Gastroesophageal sphincter (tissue), 4 donors: Measurements from ENCODE around the gene CIT. TPM values are rescaled to one million over a fixed set of nuclear protein-coding genes. Genes with fewer than 3 reads are reported as not detected.
"Not testable (repeated sequence)": the region's sequence is repeated elsewhere in the genome, so short reads cannot be mapped to it uniquely, and the experiment has no call there.

Experiments used
- ATAC-seq: fragments of 150-250 bp; one replicate; pipeline ENCODE4 v1.9.1; 2016; ENCODE audit warnings: mild to moderate bottlenecking, moderate library complexity
- H3K27ac ChIP-seq, 4 donors: fragments of 200-600 bp; sonication (generic) in 3 of 4; 1 replicate in 3 of 4; 2 replicates in 1 of 4; pipeline ENCODE4 v1.5.1; 2016 to 2019
- H3K27me3 ChIP-seq: fragments of 200-600 bp; sonication (generic); one replicate; pipeline ENCODE4 v1.5.1; 2019
- H3K36me3 ChIP-seq, 2 donors: fragments of 200-600 bp; sonication (generic); one replicate each; pipeline ENCODE4 v1.5.1; 2019; ENCODE audit warnings: control low read depth in 1 of 2
- H3K4me1 ChIP-seq, 3 donors: fragments of 200-600 bp; sonication (generic); 1 replicate in 2 of 3; 2 replicates in 1 of 3; pipeline ENCODE4 v1.5.1; 2016 to 2019; ENCODE audit warnings: control low read depth in 2 of 3
- H3K4me3 ChIP-seq, 2 donors: fragments of 200-600 bp; sonication (generic); one replicate each; pipeline ENCODE4 v1.5.1; 2019; ENCODE audit warnings: mild to moderate bottlenecking in 1 of 2, moderate library complexity in 1 of 2
- H3K9me3 ChIP-seq, 3 donors: fragments of 200-600 bp; sonication (generic); one replicate each; pipeline ENCODE4 v1.5.1; 2017 to 2019; ENCODE audit warnings: control low read depth in 2 of 3
- CTCF ChIP-seq, 4 experiments: fragments of 200-600 bp in 2 of 4; fragments of 450-650 bp in 2 of 4; sonication (generic) in 1 of 4; IDR thresholded peaks; one replicate each; pipeline ENCODE4 v1.5.1; 2017 to 2019; ENCODE audit warnings: antibody characterized with exemption in 4 of 4, mild to moderate bottlenecking in 2 of 4, moderate library complexity in 2 of 4
- EP300 ChIP-seq: sonication (generic); formaldehyde crosslinking; IDR thresholded peaks from one replicate; pipeline ENCODE4 v1.6.1; 2017; ENCODE audit warnings: antibody characterized with exemption, mild to moderate bottlenecking
- POLR2A ChIP-seq, 2 donors: fragments of 450-650 bp; IDR thresholded peaks; one replicate each; pipeline ENCODE4 v1.6.1; 2017; ENCODE audit warnings: antibody characterized with exemption in 2 of 2, mild to moderate bottlenecking in 2 of 2, moderate library complexity in 1 of 2
- POLR2AphosphoS5 ChIP-seq: sonication (generic); formaldehyde crosslinking; IDR thresholded peaks from one replicate; pipeline ENCODE4 v1.6.1; 2017; ENCODE audit warnings: antibody characterized with exemption
- WGBS, 2 donors: methylation state at CpG; one replicate each; pipeline ENCODE4 v1.1.5; 2018; ENCODE audit warnings: low coverage in 1 of 2; 5-methylcytosine and 5-hydroxymethylcytosine counted together
- total RNA-seq, 4 donors: library from RNA; depleted of rRNA; stranded (reverse); fragments of >200 nt; gene quantifications; one replicate each; pipeline ENCODE4 v1.1.0, GENCODE V29; 2016

CIT gene
- total RNA-seq, 4 donors from 2014 or later, result 3.8 to 9.7 (median 6.6) TPM

- H3K27me3 ChIP-seq, result no peaks in the 10 kb centered on the region
- H3K27ac ChIP-seq, result no peak overlapping the region
- no peak overlapping the region for H3K4me3 ChIP-seq
- H3K4me1 ChIP-seq, result no peaks in the 10 kb centered on the region
- H3K36me3 ChIP-seq, result no peaks in the 10 kb centered on the region
- 63 to 75% methylated on average over 5 of the region's 5 CpGs for WGBS, 2 donors
- no peak for ATAC-seq
- TF ChIP-seq EP300 (no peak), POLR2A (IDR thresholded peaks at IDR 0.05) (no peak), CTCF (IDR thresholded peaks at IDR 0.05) (no peak), POLR2AphosphoS5 (no peak)
- H3K9me3 ChIP-seq, result no peaks in the 10 kb centered on the region
Measured at GRCh38 chr12:119660076-119660475, 217.0 kb downstream of the CIT start.

- Histone ChIP-seq H3K27me3 (no peaks in the 10 kb centered on the region), H3K4me3 (no peak overlapping the region), H3K36me3 (no peaks in the 10 kb centered on the region), H3K4me1 (no peaks in the 10 kb centered on the region), H3K27ac (no peak overlapping the region), H3K9me3 (peaks cover 0 to 3% (median 0%) of the 10 kb centered on the region in 3 donors)
- no peak for TF ChIP-seq POLR2A (IDR thresholded peaks at IDR 0.05)
- peak; percentile 55 to 85 (median 71) for TF ChIP-seq CTCF (IDR thresholded peaks at IDR 0.05)
- TF ChIP-seq POLR2AphosphoS5, result no peak
- no peak for TF ChIP-seq EP300
- no peak for ATAC-seq
- 25 to 26% methylated on average over 6 of the region's 6 CpGs for WGBS, 2 donors
Measured at GRCh38 chr12:119659289-119659897, 217.7 kb downstream of the CIT start.

- H3K9me3 ChIP-seq, result peaks cover 0 to 15% (median 0%) of the 10 kb centered on the region in 3 donors
- H3K4me1 ChIP-seq, H3K4me3 ChIP-seq, H3K36me3 ChIP-seq, H3K27me3 ChIP-seq, ATAC-seq, H3K27ac ChIP-seq: not testable (repeated sequence)
- WGBS, 2 donors, result 76 to 87% methylated on average over 4 to 6 of the region's 6 CpGs
Measured at GRCh38 chr12:119658166-119658565, 219.0 kb downstream of the CIT start.

GRCh38 chr12:119657001-119657400, 220.1 kb downstream of the CIT start:
- not testable (repeated sequence) for H3K27me3 ChIP-seq, ATAC-seq, H3K27ac ChIP-seq, H3K4me1 ChIP-seq, H3K36me3 ChIP-seq, H3K4me3 ChIP-seq
- 90 to 100% methylated on average over 1 to 2 of the region's 2 CpGs for WGBS, 2 donors
- H3K9me3 ChIP-seq, result peaks cover 0 to 26% (median 0%) of the 10 kb centered on the region in 3 donors

GRCh38 chr12:119652665-119653064, 224.5 kb downstream of the CIT start:
- no peaks in the 10 kb centered on the region for H3K27me3 ChIP-seq
- 60 to 79% methylated on average over 3 of the region's 3 CpGs for WGBS, 2 donors
- no peaks in the 10 kb centered on the region for H3K4me1 ChIP-seq
- H3K9me3 ChIP-seq, result peaks cover 0 to 27% (median 0%) of the 10 kb centered on the region in 3 donors
- no peak overlapping the region for H3K4me3 ChIP-seq
- ATAC-seq, result no peak
- H3K36me3 ChIP-seq, result no peaks in the 10 kb centered on the region
- TF ChIP-seq POLR2A (IDR thresholded peaks at IDR 0.05) (no peak), POLR2AphosphoS5 (no peak), EP300 (no peak), CTCF (IDR thresholded peaks at IDR 0.05) (no peak)
- no peak overlapping the region for H3K27ac ChIP-seq

- Histone ChIP-seq H3K4me3 (no peak overlapping the region), H3K27me3 (peaks cover 4% of the 10 kb centered on the region), H3K4me1 (no peaks in the 10 kb centered on the region), H3K27ac (no peak overlapping the region), H3K36me3 (no peaks in the 10 kb centered on the region), H3K9me3 (peaks cover 0 to 23% (median 0%) of the 10 kb centered on the region in 3 donors)
- no peak for TF ChIP-seq POLR2AphosphoS5
- TF ChIP-seq CTCF (IDR thresholded peaks at IDR 0.05), result peak in 3 of 4 experiments; percentile 8 to 49 (median 23)
- no peak for TF ChIP-seq POLR2A (IDR thresholded peaks at IDR 0.05)
- TF ChIP-seq EP300, result no peak
- ATAC-seq, result no peak
- 61 to 71% methylated on average over 1 to 4 of the region's 4 CpGs for WGBS, 2 donors
Measured at GRCh38 chr12:119649202-119649808, 227.8 kb downstream of the CIT start.
